H54 (cell line): ENCODE results near the gene TRIM72.
"Not testable (repeated sequence)": the region's sequence is repeated elsewhere in the genome, so short reads cannot be mapped to it uniquely, and the experiment has no call there.

ENCODE experiments used
- DNase-seq: peaks from one replicate; pipeline ENCODE4 v3.0.0; 2011; ENCODE audit warnings: low spot score, mixed read lengths; ENCODE audit not compliant: insufficient read length
- FAIRE-seq: peaks from 3 replicates; lab custom pipeline; 2011; peaks lifted over from hg19 to GRCh38; lab: Jason Lieb, UNC
- POLR2A ChIP-seq: IDR thresholded peaks from 2 replicates; pipeline ENCODE4 v1.6.1; 2011; ENCODE audit warnings: low read depth, mild to moderate bottlenecking, low read length

Gene TRIM72

DNA sequence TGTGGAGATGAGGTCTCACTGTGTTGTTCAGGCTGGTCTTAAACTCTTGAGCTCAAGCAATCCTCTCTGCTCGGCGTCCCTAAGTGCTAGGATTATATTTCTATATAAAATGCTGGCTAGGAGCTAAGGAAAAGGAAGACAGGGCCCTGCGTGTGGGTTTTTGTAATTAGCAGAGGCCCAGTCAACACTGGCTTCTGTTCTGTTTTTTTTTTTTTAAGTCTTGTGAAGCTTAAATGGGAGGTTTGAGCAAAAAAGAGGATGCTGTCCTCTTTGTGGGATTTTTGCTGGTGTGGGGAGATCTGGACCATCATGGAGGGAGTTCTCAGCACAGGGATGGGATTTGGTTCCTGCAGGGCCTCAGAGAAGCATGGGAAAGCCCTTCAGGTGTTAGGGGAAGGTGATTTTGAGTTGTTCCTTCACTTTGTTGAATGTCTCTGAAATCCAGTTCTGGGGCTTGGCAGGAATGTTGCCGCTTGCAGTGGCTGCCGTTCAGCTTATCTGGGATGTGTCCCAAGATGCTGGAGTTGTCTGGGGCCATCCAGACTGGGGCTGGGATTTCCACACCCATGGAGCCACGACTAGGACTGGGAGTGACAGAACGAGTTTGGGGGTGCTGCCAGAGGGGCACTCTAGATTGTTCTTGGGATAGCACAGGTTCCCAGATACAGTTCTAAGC, 15.6 kb upstream of the TRIM72 start:
- FAIRE-seq (no peak), DNase-seq (no peak)
- no peak for TF ChIP-seq POLR2A

DNA sequence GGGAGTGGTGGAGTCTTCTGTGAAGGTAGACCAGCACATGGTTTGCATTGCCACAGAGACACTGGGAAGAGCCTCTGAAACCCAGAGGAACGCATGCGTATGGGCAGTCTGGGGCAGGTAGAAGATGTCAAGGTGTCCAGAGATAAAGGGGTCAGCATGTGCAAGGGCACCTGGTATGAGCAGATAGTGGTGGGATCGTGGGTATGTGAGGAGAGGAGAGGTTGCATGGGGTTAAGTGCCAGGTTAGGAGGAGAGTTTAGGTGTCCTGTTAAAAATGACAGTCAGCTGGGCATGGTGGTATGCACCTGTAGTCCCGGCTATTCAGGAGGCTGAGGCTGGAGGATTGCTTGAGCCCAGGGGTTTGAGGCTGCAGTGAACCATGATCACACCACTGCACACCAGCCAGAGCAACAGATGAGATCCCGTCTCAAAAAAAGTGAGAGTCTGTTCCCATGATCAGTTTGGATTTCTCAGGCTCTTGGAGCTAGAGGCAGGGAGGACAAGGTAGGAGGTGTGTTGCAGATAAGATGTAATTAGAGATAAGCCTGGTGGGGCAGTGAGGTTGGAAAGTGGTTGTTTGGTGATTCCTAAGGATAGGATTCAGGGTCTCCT, 14.4 kb upstream of the TRIM72 start:
- no peak for DNase-seq
- no peak for TF ChIP-seq POLR2A
- no peak for FAIRE-seq

- DNase-seq, FAIRE-seq: not testable (repeated sequence)
Measured at GRCh38 chr16:31200111-31200510, 13.8 kb upstream of the TRIM72 start.

- DNase-seq (no peak), FAIRE-seq (no peak)
- no peak for TF ChIP-seq POLR2A
Measured at GRCh38 chr16:31200821-31201568, 12.9 kb upstream of the TRIM72 start.

- no peak for TF ChIP-seq POLR2A
- no peak for FAIRE-seq
Measured at GRCh38 chr16:31201582-31202413, 12.1 kb upstream of the TRIM72 start.

DNA sequence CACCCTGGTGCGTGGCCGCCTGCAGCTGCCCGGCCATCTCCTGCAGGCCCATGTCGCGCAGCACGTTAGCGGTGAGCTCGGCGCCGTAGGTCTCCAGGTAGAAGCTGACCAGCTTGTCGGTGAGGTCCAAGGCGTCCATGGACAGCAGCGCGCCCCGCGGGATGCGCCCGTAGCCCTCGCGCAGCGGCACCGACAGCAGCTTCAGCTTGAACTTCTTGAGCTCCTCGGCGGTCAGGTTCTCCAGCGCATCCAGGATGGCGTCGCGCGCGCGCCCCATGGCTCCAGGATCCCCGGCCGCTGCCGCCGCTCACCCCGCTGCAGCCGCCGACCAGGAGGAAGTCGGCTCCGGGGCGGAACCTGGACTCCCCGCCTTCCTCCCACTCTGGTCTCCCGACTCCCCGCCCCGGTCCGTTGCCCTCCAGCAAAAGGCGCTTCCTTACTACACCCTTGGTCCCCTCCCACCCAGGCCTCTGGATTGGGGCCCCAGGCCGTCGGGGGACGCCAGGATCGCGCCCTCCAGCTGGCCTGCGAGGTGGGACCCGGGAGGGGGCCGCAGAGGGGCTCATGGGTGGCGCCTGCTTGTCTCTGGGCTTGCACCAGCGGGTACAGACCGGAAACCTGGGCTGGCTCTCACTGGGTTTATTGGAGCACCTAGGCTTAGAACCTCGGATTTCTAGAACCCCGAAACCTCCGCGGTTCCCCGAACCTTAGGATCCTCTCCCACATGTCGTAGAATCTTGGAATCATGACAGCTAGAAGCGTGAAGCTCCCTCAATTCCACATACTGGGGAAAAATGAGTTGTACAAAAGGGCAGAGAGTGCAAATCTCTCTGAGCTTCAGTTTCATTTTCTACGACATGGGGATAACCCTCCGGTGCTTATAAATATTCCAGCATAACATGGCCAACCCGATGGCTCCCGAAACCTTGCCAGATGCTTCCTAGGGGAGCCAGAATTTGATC, 11.2 kb upstream of the TRIM72 start, which contains the start of gene PYCARD:
PYCARD (minus strand) TSS at position 347 of the 962 bp plus-strand sequence; CDS start at position 277, 70 bp downstream.
- no peak for DNase-seq
- FAIRE-seq = no peak

More at GRCh38 chr16:31201582-31202413, 12.1 kb upstream of the TRIM72 start:
- no peak for DNase-seq

GRCh38 chr16:31204871-31205666, 8.8 kb upstream of the TRIM72 start:
- no peak for FAIRE-seq
- no peak for DNase-seq
- no peak for TF ChIP-seq POLR2A

More for the DNA sequence above, 11.2 kb upstream of the TRIM72 start, which contains the start of gene PYCARD:
- no peak for TF ChIP-seq POLR2A

- TF ChIP-seq POLR2A = no peak
- no peak for DNase-seq
- no peak for FAIRE-seq
Measured at GRCh38 chr16:31206776-31207175, 7.1 kb upstream of the TRIM72 start.

DNA sequence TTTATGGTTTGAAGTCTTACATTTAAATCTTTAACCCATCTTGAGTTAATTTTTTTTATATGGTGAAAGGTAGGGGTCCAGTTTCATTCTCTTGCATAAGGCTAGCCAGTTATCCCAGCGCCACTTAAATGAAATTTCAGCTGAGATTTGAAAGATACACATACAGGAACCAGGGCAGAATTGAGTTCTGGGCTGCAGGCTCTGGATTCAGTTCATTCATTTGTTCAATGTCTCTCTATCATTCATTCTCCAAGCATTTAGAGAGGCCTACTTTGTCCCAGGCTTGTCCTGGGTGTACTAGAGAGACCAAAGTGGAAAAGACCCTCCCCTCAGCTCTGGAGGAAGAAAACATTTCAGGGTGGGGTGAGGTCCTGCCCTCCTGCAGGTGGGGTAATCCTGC, 577 bp upstream of the TRIM72 start:
- DNase-seq (no peak), FAIRE-seq (no peak)
- no peak for TF ChIP-seq POLR2A

- no peak for TF ChIP-seq POLR2A
- DNase-seq (no peak), FAIRE-seq (no peak)
Measured at GRCh38 chr16:31214708-31215286, 878 bp downstream of the TRIM72 start.

GRCh38 chr16:31215287-31216162, 1.6 kb downstream of the TRIM72 start:
- TF ChIP-seq POLR2A = no peak
- FAIRE-seq = no peak
- DNase-seq = peak; percentile 99
